ENCODE results near the gene RGP1. TPM values are rescaled to one million over a fixed set of nuclear protein-coding genes. Genes with fewer than 3 reads are reported as not detected.

Gene RGP1
- total and polyA plus RNA-seq, 9 of the 15 experiments (the other 6 are each of a cell fraction or from before 2014, with no cell fraction given), result 0.42 to 13.8 (median 6.7) TPM

DNA sequence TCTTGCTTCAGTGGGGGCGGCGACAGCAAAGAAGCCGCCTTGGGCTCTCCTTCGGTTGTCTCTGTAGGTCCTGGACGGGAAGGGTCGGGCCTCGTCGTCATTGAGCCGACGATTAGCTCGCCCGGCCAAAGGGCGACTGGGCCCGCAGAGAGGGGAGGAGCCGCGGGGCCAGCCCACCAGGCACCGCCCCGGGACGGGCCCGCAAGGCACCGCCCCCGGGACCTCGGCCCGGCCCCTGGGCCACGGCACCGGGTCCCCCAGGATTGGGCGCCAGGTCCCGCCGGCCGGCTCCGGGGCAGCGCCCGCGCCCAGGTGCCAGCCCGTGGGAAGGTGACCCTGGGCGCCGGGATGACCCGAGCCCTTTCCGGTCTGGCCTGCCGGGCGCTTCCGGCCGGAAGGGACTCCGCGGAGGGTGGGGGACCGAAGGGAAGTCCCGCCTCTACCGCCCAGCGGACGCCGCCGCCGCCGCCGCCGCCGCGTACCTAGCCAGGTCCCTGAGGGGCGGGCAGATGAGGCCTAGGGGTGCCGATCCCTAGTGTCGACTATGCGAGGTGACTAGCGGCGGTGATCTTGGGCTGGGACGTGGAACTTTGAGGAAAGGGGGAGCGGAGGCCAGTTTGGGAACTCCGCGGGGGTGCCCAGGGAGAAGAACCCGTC, at the start of gene RGP1, which contains the start of gene GBA2 (continued):
- no peak for TF ChIP-seq SAFB (IDR thresholded peaks at IDR 0.05; ENCODE audit: borderline replicate concordance, low read depth, low read length)
- TF ChIP-seq SNIP1 (IDR thresholded peaks at IDR 0.05; ENCODE audit: low read depth), result no peak
- no peak for TF ChIP-seq SMARCE1 (IDR thresholded peaks at IDR 0.05)
- no peak for TF ChIP-seq RAD51 (IDR thresholded peaks at IDR 0.05; ENCODE audit: borderline replicate concordance, low read depth)
- TF ChIP-seq, protein P1, sequence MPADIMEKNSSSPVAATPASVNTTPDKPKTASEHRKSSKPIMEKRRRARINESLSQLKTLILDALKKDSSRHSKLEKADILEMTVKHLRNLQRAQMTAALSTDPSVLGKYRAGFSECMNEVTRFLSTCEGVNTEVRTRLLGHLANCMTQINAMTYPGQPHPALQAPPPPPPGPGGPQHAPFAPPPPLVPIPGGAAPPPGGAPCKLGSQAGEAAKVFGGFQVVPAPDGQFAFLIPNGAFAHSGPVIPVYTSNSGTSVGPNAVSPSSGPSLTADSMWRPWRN (IDR thresholded peaks at IDR 0.05; ENCODE audit: low read depth), result no peak
- TF ChIP-seq, protein P2, sequence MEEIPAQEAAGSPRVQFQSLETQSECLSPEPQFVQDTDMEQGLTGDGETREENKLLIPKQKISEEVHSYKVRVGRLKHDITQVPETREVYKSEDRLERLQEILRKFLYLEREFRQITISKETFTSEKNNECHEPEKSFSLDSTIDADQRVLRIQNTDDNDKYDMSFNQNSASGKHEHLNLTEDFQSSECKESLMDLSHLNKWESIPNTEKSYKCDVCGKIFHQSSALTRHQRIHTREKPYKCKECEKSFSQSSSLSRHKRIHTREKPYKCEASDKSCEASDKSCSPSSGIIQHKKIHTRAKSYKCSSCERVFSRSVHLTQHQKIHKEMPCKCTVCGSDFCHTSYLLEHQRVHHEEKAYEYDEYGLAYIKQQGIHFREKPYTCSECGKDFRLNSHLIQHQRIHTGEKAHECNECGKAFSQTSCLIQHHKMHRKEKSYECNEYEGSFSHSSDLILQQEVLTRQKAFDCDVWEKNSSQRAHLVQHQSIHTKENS (CRISPR knock-in tag; IDR thresholded peaks at IDR 0.05), result no peak
- no peak for TF ChIP-seq NCOA4 (IDR thresholded peaks at IDR 0.05; ENCODE audit: partially characterized antibody)
- TF ChIP-seq, protein P3, sequence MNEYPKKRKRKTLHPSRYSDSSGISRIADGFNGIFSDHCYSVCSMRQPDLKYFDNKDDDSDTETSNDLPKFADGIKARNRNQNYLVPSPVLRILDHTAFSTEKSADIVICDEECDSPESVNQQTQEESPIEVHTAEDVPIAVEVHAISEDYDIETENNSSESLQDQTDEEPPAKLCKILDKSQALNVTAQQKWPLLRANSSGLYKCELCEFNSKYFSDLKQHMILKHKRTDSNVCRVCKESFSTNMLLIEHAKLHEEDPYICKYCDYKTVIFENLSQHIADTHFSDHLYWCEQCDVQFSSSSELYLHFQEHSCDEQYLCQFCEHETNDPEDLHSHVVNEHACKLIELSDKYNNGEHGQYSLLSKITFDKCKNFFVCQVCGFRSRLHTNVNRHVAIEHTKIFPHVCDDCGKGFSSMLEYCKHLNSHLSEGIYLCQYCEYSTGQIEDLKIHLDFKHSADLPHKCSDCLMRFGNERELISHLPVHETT (CRISPR knock-in tag; conservative IDR thresholded peaks at IDR 0.05 in 1 of 2, IDR thresholded peaks at IDR 0.05 in 1 of 2), result peak in 1 of 2 experiments; percentile 82; a peak in 2 of 4 replicates
- TF ChIP-seq NR2F6 (CRISPR knock-in tag; IDR thresholded peaks at IDR 0.05), result no peak
- no peak for TF ChIP-seq C11orf30 (IDR thresholded peaks at IDR 0.05; ENCODE audit: low read depth)
- TF ChIP-seq TCFL5 (CRISPR knock-in tag; conservative IDR thresholded peaks at IDR 0.05), result no peak
- TF ChIP-seq, protein P4, sequence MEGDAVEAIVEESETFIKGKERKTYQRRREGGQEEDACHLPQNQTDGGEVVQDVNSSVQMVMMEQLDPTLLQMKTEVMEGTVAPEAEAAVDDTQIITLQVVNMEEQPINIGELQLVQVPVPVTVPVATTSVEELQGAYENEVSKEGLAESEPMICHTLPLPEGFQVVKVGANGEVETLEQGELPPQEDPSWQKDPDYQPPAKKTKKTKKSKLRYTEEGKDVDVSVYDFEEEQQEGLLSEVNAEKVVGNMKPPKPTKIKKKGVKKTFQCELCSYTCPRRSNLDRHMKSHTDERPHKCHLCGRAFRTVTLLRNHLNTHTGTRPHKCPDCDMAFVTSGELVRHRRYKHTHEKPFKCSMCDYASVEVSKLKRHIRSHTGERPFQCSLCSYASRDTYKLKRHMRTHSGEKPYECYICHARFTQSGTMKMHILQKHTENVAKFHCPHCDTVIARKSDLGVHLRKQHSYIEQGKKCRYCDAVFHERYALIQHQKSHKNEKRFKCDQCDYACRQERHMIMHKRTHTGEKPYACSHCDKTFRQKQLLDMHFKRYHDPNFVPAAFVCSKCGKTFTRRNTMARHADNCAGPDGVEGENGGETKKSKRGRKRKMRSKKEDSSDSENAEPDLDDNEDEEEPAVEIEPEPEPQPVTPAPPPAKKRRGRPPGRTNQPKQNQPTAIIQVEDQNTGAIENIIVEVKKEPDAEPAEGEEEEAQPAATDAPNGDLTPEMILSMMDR (IDR thresholded peaks at IDR 0.05 in 2 of 3, conservative IDR thresholded peaks at IDR 0.05 in 1 of 3; ENCODE audit: insufficient read depth in 2 of 3, low read depth in 1 of 3, low read length in 3 of 3), result no peak
- TF ChIP-seq KLF13 (tag; IDR thresholded peaks at IDR 0.05; ENCODE audit: borderline replicate concordance, low read depth), result no peak
- no peak for TF ChIP-seq ZNF561 (CRISPR knock-in tag; conservative IDR thresholded peaks at IDR 0.05)
- TF ChIP-seq SP1 (CRISPR knock-in tag; IDR thresholded peaks at IDR 0.05), result no peak
- TF ChIP-seq MAZ (CRISPR knock-in tag; conservative IDR thresholded peaks at IDR 0.05 in 1 of 2, IDR thresholded peaks at IDR 0.05 in 1 of 2), result peak; percentile 47 to 69; a peak in 2 of 4 replicates
- TF ChIP-seq HDAC3 (IDR thresholded peaks at IDR 0.05; ENCODE audit: borderline replicate concordance, partially characterized antibody), result no peak
- no peak for TF ChIP-seq CHD4 (IDR thresholded peaks at IDR 0.05; ENCODE audit: insufficient read depth, insufficient replicate concordance, low read depth, low read length, poor library complexity, severe bottlenecking)
- TF ChIP-seq, protein P5, sequence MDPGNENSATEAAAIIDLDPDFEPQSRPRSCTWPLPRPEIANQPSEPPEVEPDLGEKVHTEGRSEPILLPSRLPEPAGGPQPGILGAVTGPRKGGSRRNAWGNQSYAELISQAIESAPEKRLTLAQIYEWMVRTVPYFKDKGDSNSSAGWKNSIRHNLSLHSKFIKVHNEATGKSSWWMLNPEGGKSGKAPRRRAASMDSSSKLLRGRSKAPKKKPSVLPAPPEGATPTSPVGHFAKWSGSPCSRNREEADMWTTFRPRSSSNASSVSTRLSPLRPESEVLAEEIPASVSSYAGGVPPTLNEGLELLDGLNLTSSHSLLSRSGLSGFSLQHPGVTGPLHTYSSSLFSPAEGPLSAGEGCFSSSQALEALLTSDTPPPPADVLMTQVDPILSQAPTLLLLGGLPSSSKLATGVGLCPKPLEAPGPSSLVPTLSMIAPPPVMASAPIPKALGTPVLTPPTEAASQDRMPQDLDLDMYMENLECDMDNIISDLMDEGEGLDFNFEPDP (CRISPR knock-in tag; IDR thresholded peaks at IDR 0.05), result no peak
- no peak for TF ChIP-seq CBFA2T2 (conservative IDR thresholded peaks at IDR 0.05)
- TF ChIP-seq ZBTB17 (CRISPR knock-in tag; IDR thresholded peaks at IDR 0.05), result no peak
